Measurements from ENCODE around the gene GPI. TPM values are rescaled to one million over a fixed set of nuclear protein-coding genes. Genes with fewer than 3 reads are reported as not detected.
"Not testable (repeated sequence)": the region's sequence is repeated elsewhere in the genome, so short reads cannot be mapped to it uniquely, and the experiment has no call there.

The GPI gene
- 162 TPM for polyA plus RNA-seq (ENCODE audit: insufficient read length)

- DNase-seq (ENCODE audit: low read depth): no peak
Measured at GRCh38 chr19:34364830-34365462, at the start of gene GPI. GPI (plus strand) TSS chr19:34365196; CDS start chr19:34365267, 71 bp downstream.

- DNase-seq (ENCODE audit: low read depth): no peak
Measured at GRCh38 chr19:34316247-34316646, 48.7 kb upstream of the GPI start.

- DNase-seq (ENCODE audit: low read depth): no peak
Measured at GRCh38 chr19:34316741-34317301, 48.2 kb upstream of the GPI start.

GRCh38 chr19:34317311-34317927, 47.6 kb upstream of the GPI start:
- DNase-seq (ENCODE audit: low read depth): no peak

- no peak for DNase-seq (ENCODE audit: low read depth)
Measured at GRCh38 chr19:34319230-34319585, 45.8 kb upstream of the GPI start.

GRCh38 chr19:34319785-34320184, 45.2 kb upstream of the GPI start:
- no peak for DNase-seq (ENCODE audit: low read depth)

GRCh38 chr19:34320277-34320676, 44.7 kb upstream of the GPI start:
- no peak for DNase-seq (ENCODE audit: low read depth)

- no peak for DNase-seq (ENCODE audit: low read depth)
Measured at GRCh38 chr19:34321735-34322134, 43.3 kb upstream of the GPI start.

- DNase-seq (ENCODE audit: low read depth): no peak
Measured at GRCh38 chr19:34323433-34324204, 41.4 kb upstream of the GPI start.

GRCh38 chr19:34324320-34324719, 40.7 kb upstream of the GPI start:
- DNase-seq (ENCODE audit: low read depth): no peak

- no peak for DNase-seq (ENCODE audit: low read depth)
Measured at GRCh38 chr19:34325181-34325580, 39.8 kb upstream of the GPI start.

GRCh38 chr19:34325981-34326787, 38.8 kb upstream of the GPI start:
- no peak for DNase-seq (ENCODE audit: low read depth)

- DNase-seq (ENCODE audit: low read depth): no peak
Measured at GRCh38 chr19:34327851-34328250, 37.1 kb upstream of the GPI start.

GRCh38 chr19:34328982-34329381, 36.0 kb upstream of the GPI start:
- no peak for DNase-seq (ENCODE audit: low read depth)

GRCh38 chr19:34330116-34330515, 34.9 kb upstream of the GPI start:
- no peak for DNase-seq (ENCODE audit: low read depth)

GRCh38 chr19:34330596-34330995, 34.4 kb upstream of the GPI start:
- not testable (repeated sequence) for DNase-seq (ENCODE audit: low read depth)

GRCh38 chr19:34331596-34331995, 33.4 kb upstream of the GPI start:
- DNase-seq (ENCODE audit: low read depth): not testable (repeated sequence)

- DNase-seq (ENCODE audit: low read depth): no peak
Measured at GRCh38 chr19:34332027-34332760, 32.8 kb upstream of the GPI start.

GRCh38 chr19:34335914-34336313, 29.1 kb upstream of the GPI start:
- DNase-seq (ENCODE audit: low read depth): no peak

- no peak for DNase-seq (ENCODE audit: low read depth)
Measured at GRCh38 chr19:34336781-34337271, 28.2 kb upstream of the GPI start.

GRCh38 chr19:34337739-34338138, 27.3 kb upstream of the GPI start:
- DNase-seq (ENCODE audit: low read depth): no peak

Measured in forelimb muscle (tissue), 1 donor.